ENCODE results near the gene TRANK1. TPM values are rescaled to one million over a fixed set of nuclear protein-coding genes. Genes with fewer than 3 reads are reported as not detected.
"Not testable (repeated sequence)": the region's sequence is repeated elsewhere in the genome, so short reads cannot be mapped to it uniquely, and the experiment has no call there.

The TRANK1 gene
- total and polyA plus RNA-seq, 5 donors from 2014 or later, result 24.6 to 139 (median 29.1) TPM

DNA sequence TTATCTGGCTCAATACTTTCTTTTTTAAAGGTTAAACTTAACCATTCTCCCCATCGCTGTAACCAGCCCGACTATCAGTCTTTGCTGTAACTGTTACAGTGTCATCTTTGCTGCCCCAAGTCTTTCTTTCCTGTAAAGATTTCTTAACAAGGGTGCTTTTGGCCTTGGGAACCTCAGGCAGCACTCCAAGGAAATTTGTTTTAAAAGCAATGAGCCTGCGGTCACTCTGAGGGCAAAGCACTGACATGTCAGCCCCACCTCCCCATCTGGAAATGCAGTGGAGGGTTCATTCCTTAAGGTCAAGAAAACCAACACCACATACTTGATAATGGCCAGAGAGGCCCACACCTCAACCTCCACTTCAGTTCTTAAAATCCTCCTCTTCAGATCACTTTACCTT, 3.2 kb downstream of the TRANK1 start:
- Histone ChIP-seq H3K27me3 (ENCODE audit: control insufficient read depth, insufficient read depth, low read length) (no peaks in the 10 kb centered on the region), H3K27ac (ENCODE audit: insufficient read depth, low read length, poor library complexity, severe bottlenecking) (no peak overlapping the region), H3K4me3 (ENCODE audit: low read depth, low read length) (no peak overlapping the region), H3K36me3 (ENCODE audit: control insufficient read depth, insufficient read depth, low read length) (no peaks in the 10 kb centered on the region), H3K4me1 (ENCODE audit: control insufficient read depth, insufficient read depth, low read length, poor library complexity, severe bottlenecking) (peaks cover 15% of the 10 kb centered on the region), H3K9me3 (ENCODE audit: control insufficient read depth in 2 of 2, low read length in 2 of 2) (no peaks in the 10 kb centered on the region)
- Mint-ChIP-seq H3K4me1 (peaks cover 12 to 33% (median 22%) of the 10 kb centered on the region in 4 donors), H3K9me3 (peaks cover 0 to 5% (median 0%) of the 10 kb centered on the region in 7 donors), H3K27me3 (no peaks in the 10 kb centered on the region), H3K36me3 (no peaks in the 10 kb centered on the region), H3K4me3 (peak overlapping the region in 2 of 4 donors; percentile 26 to 73), H3K27ac (peak overlapping the region in 1 of 3 donors; percentile 44)
- DNase-seq, result no peak
- ATAC-seq (ENCODE audit: low read depth in 2 of 2), result no peak

DNA sequence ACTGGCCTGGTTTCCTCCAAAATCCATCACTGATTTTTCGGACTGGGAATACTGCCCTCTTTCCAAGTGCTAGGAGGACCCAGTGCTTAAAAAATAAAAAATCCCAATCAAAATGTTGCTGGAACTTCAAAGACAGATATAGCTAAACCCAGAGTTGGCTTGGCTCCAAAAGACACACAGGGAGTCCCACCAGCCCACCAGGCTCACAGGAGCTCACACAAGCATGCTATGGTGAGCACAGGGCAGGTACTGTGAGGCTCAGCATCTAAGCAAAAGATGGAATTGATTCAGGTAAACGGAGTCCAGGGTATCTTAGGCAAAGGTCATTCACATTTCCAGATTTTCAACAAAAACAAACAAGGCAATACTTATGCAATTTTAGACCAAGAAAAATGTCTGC, 3.7 kb downstream of the TRANK1 start:
- Histone ChIP-seq H3K9me3 (ENCODE audit: control insufficient read depth in 2 of 2, low read length in 2 of 2) (no peaks in the 10 kb centered on the region), H3K36me3 (ENCODE audit: control insufficient read depth, insufficient read depth, low read length) (no peaks in the 10 kb centered on the region), H3K27me3 (ENCODE audit: control insufficient read depth, insufficient read depth, low read length) (no peaks in the 10 kb centered on the region), H3K4me1 (ENCODE audit: control insufficient read depth, insufficient read depth, low read length, poor library complexity, severe bottlenecking) (peaks cover 15% of the 10 kb centered on the region), H3K27ac (ENCODE audit: insufficient read depth, low read length, poor library complexity, severe bottlenecking) (no peak overlapping the region), H3K4me3 (ENCODE audit: low read depth, low read length) (no peak overlapping the region)
- no peaks in the 10 kb centered on the region for H3K36me3 Mint-ChIP-seq
- peak overlapping the region in 1 of 4 donors; percentile 0 for H3K4me3 Mint-ChIP-seq
- ATAC-seq (ENCODE audit: low read depth in 2 of 2) (no peak), DNase-seq (no peak)
- H3K27ac Mint-ChIP-seq, result no peak overlapping the region
- H3K9me3 Mint-ChIP-seq, result peaks cover 0 to 5% (median 0%) of the 10 kb centered on the region in 7 donors
- H3K4me1 Mint-ChIP-seq, result peaks cover 12 to 33% (median 22%) of the 10 kb centered on the region in 4 donors
- no peaks in the 10 kb centered on the region for H3K27me3 Mint-ChIP-seq

DNA sequence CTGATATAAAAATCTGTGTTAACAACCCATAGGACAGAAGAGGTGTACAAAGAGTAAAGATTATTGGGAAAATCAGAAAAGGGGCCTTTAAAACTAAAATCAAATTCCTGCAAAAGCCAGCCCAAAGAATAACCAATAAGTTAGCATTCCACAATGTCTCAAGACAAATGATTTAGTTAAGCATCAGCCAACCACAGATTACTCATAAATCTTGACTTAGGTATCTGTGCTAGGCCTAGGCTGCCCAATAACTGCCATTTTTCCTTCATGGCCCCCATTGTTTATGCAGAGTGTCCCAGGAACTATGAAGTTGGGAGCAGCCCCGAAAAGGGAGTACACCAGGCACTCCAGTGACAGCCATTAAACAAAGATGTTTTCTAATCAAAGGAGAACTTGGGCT, 7.4 kb downstream of the TRANK1 start:
- peaks cover 1 to 19% (median 12%) of the 10 kb centered on the region in 4 donors for H3K4me1 Mint-ChIP-seq
- ATAC-seq (ENCODE audit: low read depth in 2 of 2), result no peak
- no peaks in the 10 kb centered on the region for H3K27me3 Mint-ChIP-seq
- H3K36me3 Mint-ChIP-seq, result no peaks in the 10 kb centered on the region
- no peaks in the 10 kb centered on the region for H3K36me3 ChIP-seq (ENCODE audit: control insufficient read depth, insufficient read depth, low read length)
- no peak for DNase-seq
- no peaks in the 10 kb centered on the region for H3K9me3 Mint-ChIP-seq
- no peaks in the 10 kb centered on the region for H3K4me1 ChIP-seq (ENCODE audit: control insufficient read depth, insufficient read depth, low read length, poor library complexity, severe bottlenecking)
- no peak overlapping the region for H3K4me3 ChIP-seq (ENCODE audit: low read depth, low read length)
- H3K9me3 ChIP-seq (ENCODE audit: control insufficient read depth in 2 of 2, low read length in 2 of 2), result no peaks in the 10 kb centered on the region
- no peak overlapping the region for H3K4me3 Mint-ChIP-seq
- no peak overlapping the region for H3K27ac ChIP-seq (ENCODE audit: insufficient read depth, low read length, poor library complexity, severe bottlenecking)
- peak overlapping the region in 1 of 3 donors; percentile 12 for H3K27ac Mint-ChIP-seq
- no peaks in the 10 kb centered on the region for H3K27me3 ChIP-seq (ENCODE audit: control insufficient read depth, insufficient read depth, low read length)

DNA sequence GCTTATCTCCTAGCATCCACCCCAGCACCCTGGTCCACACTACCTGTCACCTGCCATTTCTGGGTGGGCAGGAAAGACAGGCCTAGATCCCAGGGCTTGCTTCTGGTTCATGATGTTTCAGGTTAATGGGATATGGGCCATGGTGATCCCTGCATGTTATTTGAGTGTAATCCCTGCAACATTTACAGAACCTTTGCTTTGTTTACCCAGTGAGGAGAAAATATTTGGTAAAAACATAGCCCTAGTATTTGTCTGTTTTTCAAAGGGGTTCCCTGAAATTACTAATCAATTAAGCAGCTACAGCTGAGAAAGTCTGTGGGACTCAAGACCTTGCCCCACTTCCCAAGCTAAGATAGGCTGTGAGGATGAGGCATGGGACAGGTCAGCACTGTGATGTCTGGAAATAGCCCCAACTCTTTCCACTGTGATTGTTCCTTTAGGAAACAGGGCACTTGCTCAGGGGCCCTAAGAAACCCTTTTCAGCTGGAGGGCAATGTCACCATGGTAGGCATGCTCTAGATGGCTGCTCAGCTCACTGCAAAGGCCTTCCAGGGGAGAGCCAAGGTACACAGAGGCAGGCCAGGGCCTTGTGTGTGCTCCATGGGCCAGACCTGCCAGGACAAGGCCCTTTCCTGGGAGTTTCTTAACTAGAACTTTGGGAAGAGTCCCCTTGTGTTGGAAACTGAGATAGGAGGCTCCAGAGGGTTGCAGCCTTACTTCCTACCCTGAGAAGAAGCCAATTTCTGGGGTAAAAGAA, 11.1 kb downstream of the TRANK1 start:
- H3K9me3 ChIP-seq (ENCODE audit: control insufficient read depth in 2 of 2, low read length in 2 of 2), result no peaks in the 10 kb centered on the region
- ATAC-seq (ENCODE audit: low read depth in 2 of 2), result no peak
- peaks cover 0 to 9% (median 6%) of the 10 kb centered on the region in 4 donors for H3K4me1 Mint-ChIP-seq

DNA sequence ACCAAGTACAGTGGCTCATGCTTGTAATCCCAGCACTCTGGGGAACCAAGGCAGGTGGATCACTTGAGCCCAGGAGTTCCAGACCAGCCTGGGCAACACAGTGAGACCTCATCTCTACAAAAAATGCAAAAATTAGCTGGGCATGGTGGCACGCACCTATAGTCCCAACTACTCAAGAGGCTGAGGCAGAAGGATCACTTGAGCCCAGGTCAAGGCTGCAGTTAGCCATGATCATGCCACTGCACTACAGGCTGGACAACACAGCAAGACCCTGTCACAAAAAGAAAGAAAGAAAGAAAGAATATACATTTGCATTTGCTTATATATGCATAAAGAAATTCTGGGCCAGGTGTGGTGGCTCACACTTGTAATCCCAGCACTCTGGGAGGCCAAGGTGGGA, 13.4 kb downstream of the TRANK1 start:
- H3K27ac Mint-ChIP-seq, result peak overlapping the region in 1 of 3 donors; percentile 47
- H3K4me1 ChIP-seq (ENCODE audit: control insufficient read depth, insufficient read depth, low read length, poor library complexity, severe bottlenecking); H3K27ac ChIP-seq (ENCODE audit: insufficient read depth, low read length, poor library complexity, severe bottlenecking); H3K9me3 Mint-ChIP-seq; ATAC-seq (ENCODE audit: low read depth in 2 of 2); H3K4me1 Mint-ChIP-seq; H3K27me3 Mint-ChIP-seq; H3K27me3 ChIP-seq (ENCODE audit: control insufficient read depth, insufficient read depth, low read length); H3K9me3 ChIP-seq (ENCODE audit: control insufficient read depth in 2 of 2, low read length in 2 of 2); H3K36me3 ChIP-seq (ENCODE audit: control insufficient read depth, insufficient read depth, low read length); H3K4me3 ChIP-seq (ENCODE audit: low read depth, low read length); DNase-seq; H3K4me3 Mint-ChIP-seq: not testable (repeated sequence)
- H3K36me3 Mint-ChIP-seq, result peaks cover 11% of the 10 kb centered on the region

More for the DNA sequence above, 11.1 kb downstream of the TRANK1 start:
- Mint-ChIP-seq H3K27me3 (no peaks in the 10 kb centered on the region), H3K4me3 (no peak overlapping the region), H3K36me3 (peaks cover 7% of the 10 kb centered on the region), H3K9me3 (peaks cover 0 to 2% (median 0%) of the 10 kb centered on the region in 7 donors), H3K27ac (no peak overlapping the region)
- Histone ChIP-seq H3K36me3 (ENCODE audit: control insufficient read depth, insufficient read depth, low read length) (no peaks in the 10 kb centered on the region), H3K27me3 (ENCODE audit: control insufficient read depth, insufficient read depth, low read length) (no peaks in the 10 kb centered on the region), H3K4me3 (ENCODE audit: low read depth, low read length) (no peak overlapping the region), H3K4me1 (ENCODE audit: control insufficient read depth, insufficient read depth, low read length, poor library complexity, severe bottlenecking) (no peaks in the 10 kb centered on the region), H3K27ac (ENCODE audit: insufficient read depth, low read length, poor library complexity, severe bottlenecking) (no peak overlapping the region)
- DNase-seq, result no peak

DNA sequence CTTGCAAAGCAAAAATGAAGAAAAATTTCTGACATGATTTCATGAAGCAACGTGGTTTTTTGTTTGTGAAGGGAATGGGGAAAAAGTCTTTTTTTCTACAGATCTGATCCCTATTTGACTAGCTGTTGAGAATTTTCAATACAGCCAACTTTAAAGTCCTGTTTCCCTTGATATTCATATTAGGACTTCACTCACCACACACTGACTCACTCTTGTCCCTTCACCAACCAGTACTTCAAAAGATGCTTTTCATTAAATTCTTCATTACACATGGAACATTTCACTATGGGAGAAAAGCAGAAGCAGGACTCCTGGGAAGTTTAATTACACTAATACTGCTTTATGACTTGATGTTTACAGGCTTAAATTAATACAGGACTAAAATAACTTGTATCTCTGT, 16.6 kb downstream of the TRANK1 start:
- Histone ChIP-seq H3K4me3 (ENCODE audit: low read depth, low read length) (no peak overlapping the region), H3K27me3 (ENCODE audit: control insufficient read depth, insufficient read depth, low read length) (no peaks in the 10 kb centered on the region), H3K36me3 (ENCODE audit: control insufficient read depth, insufficient read depth, low read length) (no peaks in the 10 kb centered on the region), H3K27ac (ENCODE audit: insufficient read depth, low read length, poor library complexity, severe bottlenecking) (no peak overlapping the region), H3K4me1 (ENCODE audit: control insufficient read depth, insufficient read depth, low read length, poor library complexity, severe bottlenecking) (no peaks in the 10 kb centered on the region), H3K9me3 (ENCODE audit: control insufficient read depth in 2 of 2, low read length in 2 of 2) (no peaks in the 10 kb centered on the region)
- Mint-ChIP-seq H3K4me3 (no peak overlapping the region), H3K27me3 (no peaks in the 10 kb centered on the region), H3K27ac (no peak overlapping the region), H3K4me1 (peaks cover 4 to 15% (median 6%) of the 10 kb centered on the region in 4 donors), H3K36me3 (peaks cover 11% of the 10 kb centered on the region), H3K9me3 (peaks cover 0 to 3% (median 0%) of the 10 kb centered on the region in 7 donors)
- no peak for DNase-seq
- ATAC-seq (ENCODE audit: low read depth in 2 of 2), result no peak

DNA sequence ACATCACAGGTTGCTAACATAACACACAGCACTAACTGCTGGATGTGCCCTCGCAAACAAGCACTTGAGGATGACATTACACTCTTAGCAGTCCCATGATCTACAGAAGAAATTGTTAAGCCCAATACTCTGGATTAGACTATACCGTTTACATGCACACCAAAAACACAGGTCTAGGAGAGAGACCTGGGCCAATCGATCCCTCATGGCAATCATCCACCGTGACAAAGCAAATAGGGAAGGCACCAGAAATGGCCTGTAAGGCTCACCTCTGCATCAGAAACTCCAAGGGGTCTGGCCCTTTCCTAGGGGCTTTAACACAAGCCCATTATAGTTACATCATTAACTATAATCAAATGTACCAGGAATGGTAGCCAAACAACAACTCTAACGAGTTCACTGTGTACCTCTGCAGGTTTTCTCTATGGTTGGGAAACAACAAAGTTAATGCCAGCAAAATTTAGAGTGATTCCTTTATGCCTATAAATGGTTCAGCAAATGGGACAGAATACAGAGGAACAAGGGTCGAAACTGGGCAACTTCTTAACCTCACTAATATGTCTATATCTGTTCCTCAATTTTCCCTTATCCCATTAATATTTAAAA, 18.5 kb downstream of the TRANK1 start:
- Mint-ChIP-seq H3K27me3 (no peaks in the 10 kb centered on the region), H3K4me1 (peaks cover 4 to 15% (median 9%) of the 10 kb centered on the region in 4 donors), H3K36me3 (peaks cover 11% of the 10 kb centered on the region), H3K27ac (no peak overlapping the region), H3K9me3 (peaks cover 0 to 4% (median under 1%) of the 10 kb centered on the region in 7 donors), H3K4me3 (no peak overlapping the region)
- Histone ChIP-seq H3K9me3 (ENCODE audit: control insufficient read depth in 2 of 2, low read length in 2 of 2) (peaks cover under 1 to 5% of the 10 kb centered on the region in 2 experiments), H3K36me3 (ENCODE audit: control insufficient read depth, insufficient read depth, low read length) (no peaks in the 10 kb centered on the region), H3K27ac (ENCODE audit: insufficient read depth, low read length, poor library complexity, severe bottlenecking) (no peak overlapping the region), H3K4me3 (ENCODE audit: low read depth, low read length) (no peak overlapping the region), H3K27me3 (ENCODE audit: control insufficient read depth, insufficient read depth, low read length) (no peaks in the 10 kb centered on the region), H3K4me1 (ENCODE audit: control insufficient read depth, insufficient read depth, low read length, poor library complexity, severe bottlenecking) (no peaks in the 10 kb centered on the region)
- DNase-seq (no peak), ATAC-seq (ENCODE audit: low read depth in 2 of 2) (no peak)
